HUES48 (cell line): ENCODE measurements around the gene MPV17L2.

Experiments
- H3K27ac ChIP-seq: one replicate; pipeline ENCODE4 v1.7.0; 2013; ENCODE audit warnings: low read depth, low read length, inconsistent platforms
- H3K27me3 ChIP-seq: 2 replicates; pipeline ENCODE4 v1.6.1; 2013; ENCODE audit warnings: mild to moderate bottlenecking, low read length; ENCODE audit not compliant: control insufficient read depth, insufficient read depth
- H3K36me3 ChIP-seq: 2 replicates; pipeline ENCODE4 v1.6.1; 2013; ENCODE audit warnings: low read length; ENCODE audit not compliant: control insufficient read depth, insufficient read depth
- H3K4me1 ChIP-seq: 2 replicates; pipeline ENCODE4 v1.6.1; 2013; ENCODE audit warnings: mild to moderate bottlenecking, low read length; ENCODE audit not compliant: control insufficient read depth, insufficient read depth
- H3K4me3 ChIP-seq: 2 replicates; pipeline ENCODE4 v1.5.1; 2013; ENCODE audit warnings: mild to moderate bottlenecking, low read depth, low read length
- H3K9ac ChIP-seq: 2 replicates; pipeline ENCODE4 v1.6.1; 2013; ENCODE audit warnings: mild to moderate bottlenecking, low read depth, low read length, moderate library complexity
- H3K9me3 ChIP-seq: 2 replicates; pipeline ENCODE4 v1.6.1; 2013; ENCODE audit warnings: low read length; ENCODE audit not compliant: control insufficient read depth, insufficient read depth

MPV17L2 gene

DNA sequence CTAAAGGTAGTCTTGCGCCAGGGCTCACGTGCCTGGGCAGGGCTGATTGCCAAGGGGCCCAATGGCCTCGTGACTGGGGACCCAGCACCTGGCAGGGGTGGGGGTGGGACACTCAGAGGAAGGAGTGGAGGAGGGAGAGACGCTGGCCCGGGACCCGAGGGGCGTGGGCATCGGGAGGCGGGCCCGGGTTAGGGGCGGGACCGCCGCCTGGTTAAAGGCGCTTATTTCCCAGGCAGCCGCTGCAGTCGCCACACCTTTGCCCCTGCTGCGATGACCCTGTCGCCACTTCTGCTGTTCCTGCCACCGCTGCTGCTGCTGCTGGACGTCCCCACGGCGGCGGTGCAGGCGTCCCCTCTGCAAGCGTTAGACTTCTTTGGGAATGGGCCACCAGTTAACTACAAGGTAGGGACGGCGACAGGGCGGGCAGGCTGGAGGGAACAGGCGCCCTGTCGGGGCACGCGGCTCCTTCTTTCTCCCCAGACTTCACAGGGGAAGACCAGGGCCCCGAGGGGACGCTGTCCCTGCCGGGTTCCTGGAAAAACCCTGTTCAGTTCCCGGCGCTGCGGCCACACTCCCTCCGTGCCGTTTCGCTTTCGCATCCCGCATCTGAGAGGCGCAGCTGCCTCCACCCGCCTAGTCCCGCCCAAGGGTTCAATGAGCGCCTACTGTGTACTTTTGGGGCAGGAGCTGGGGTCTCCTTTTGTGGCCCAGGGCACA, 19.3 kb upstream of the MPV17L2 start, which contains the start of gene IFI30:
TSS of gene IFI30 (plus strand) at position 242 of the 717 bp plus-strand sequence. CDS start at position 271, 29 bp downstream.
- no peak within 1 kb of the TSS for H3K9ac ChIP-seq
- H3K27ac ChIP-seq, result no peak within 1 kb of the TSS
- no peaks in the 10 kb centered on the region for H3K9me3 ChIP-seq
- no peaks in the 10 kb centered on the region; the same call in 1 of the 2 replicates for H3K4me1 ChIP-seq
- peak within 1 kb of the TSS; percentile 70 for H3K4me3 ChIP-seq
- H3K36me3 ChIP-seq, result peaks cover 12% of the 10 kb centered on the region
- H3K27me3 ChIP-seq, result peaks cover 17% of the 10 kb centered on the region

DNA sequence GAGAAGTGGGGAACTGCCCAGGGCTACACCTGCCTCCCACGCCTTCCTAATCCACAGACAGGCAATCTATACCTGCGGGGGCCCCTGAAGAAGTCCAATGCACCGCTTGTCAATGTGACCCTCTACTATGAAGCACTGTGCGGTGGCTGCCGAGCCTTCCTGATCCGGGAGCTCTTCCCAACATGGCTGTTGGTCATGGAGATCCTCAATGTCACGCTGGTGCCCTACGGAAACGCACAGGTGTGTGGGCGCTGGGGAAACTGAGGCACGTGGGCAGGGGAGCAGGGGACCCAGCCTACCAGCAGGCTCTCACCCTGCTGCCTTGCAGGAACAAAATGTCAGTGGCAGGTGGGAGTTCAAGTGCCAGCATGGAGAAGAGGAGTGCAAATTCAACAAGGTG, 18.0 kb upstream of the MPV17L2 start:
- Histone ChIP-seq H3K4me1 (no peaks in the 10 kb centered on the region; the same call in 1 of the 2 replicates), H3K4me3 (no peak overlapping the region), H3K36me3 (peaks cover 4% of the 10 kb centered on the region; the same call in 1 of the 2 replicates), H3K27ac (no peak overlapping the region), H3K9me3 (no peaks in the 10 kb centered on the region), H3K9ac (no peak overlapping the region), H3K27me3 (peaks cover 17% of the 10 kb centered on the region)

DNA sequence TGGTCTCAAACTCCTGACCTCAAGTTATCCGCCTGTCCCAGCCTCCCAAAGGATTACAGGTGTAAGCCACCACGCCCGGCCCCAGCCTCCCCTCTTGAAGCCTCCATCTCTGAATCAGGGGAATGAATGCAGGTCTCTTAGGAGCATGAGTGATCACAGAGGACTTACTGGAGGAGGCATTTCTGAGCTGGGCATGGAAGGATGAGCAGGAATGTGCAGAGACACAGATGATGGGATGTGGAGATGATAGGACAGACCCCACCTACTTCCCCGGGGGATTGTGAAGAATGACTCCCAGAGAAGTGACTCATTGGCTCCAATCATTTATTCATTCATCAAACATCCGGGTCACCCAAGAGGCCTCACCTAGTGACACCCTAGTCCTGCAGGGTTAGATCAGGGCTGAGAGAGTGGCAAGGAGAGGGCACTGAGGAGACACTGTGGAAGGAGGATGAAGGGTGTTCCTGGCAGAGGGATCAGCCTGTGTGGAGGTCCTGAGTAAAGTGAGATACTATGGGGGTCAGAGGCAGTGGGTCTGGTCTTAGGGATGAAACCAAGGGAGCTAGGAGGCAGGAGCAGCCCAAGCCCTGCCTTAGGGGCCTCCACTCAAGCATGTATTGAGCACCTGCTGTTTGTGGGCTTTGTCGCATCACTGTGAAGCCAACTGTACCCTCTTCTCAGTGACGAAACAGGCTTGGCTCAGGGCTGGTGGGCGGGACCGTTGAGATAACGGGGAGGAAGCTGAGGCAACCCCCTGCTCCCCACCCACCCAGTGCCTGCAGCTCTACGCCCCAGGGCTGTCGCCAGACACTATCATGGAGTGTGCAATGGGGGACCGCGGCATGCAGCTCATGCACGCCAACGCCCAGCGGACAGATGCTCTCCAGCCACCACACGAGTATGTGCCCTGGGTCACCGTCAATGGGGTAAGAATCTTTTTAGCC, 16.4 kb upstream of the MPV17L2 start:
- Histone ChIP-seq H3K27ac (no peak overlapping the region), H3K9me3 (no peaks in the 10 kb centered on the region), H3K27me3 (peaks cover 17% of the 10 kb centered on the region), H3K4me1 (no peaks in the 10 kb centered on the region; the same call in 1 of the 2 replicates), H3K9ac (no peak overlapping the region), H3K4me3 (no peak overlapping the region), H3K36me3 (no peaks in the 10 kb centered on the region)

DNA sequence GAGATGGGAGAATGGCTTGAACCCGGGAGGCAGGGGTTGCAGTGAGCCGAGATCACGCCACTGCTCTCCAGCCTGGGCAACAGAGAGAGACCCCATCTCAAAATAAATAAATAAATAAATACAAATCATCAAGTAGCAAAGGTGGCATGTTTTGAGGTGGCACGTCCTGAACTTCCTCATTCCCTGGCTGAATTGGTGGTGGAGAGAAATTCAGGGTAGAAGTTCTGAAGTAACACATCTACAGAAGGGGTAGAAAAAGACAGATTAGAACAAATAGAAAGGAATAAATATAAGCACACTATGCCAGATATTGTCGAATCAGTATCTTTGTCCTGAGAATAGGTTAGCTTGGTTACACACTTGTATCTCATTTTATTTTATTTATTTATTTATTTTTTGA, 13.1 kb upstream of the MPV17L2 start:
- no peaks in the 10 kb centered on the region for H3K36me3 ChIP-seq
- no peak overlapping the region for H3K27ac ChIP-seq
- H3K9me3 ChIP-seq, result no peaks in the 10 kb centered on the region
- H3K4me3 ChIP-seq, result no peak overlapping the region
- H3K27me3 ChIP-seq, result peaks cover 4% of the 10 kb centered on the region
- H3K9ac ChIP-seq, result no peak overlapping the region
- no peaks in the 10 kb centered on the region for H3K4me1 ChIP-seq

DNA sequence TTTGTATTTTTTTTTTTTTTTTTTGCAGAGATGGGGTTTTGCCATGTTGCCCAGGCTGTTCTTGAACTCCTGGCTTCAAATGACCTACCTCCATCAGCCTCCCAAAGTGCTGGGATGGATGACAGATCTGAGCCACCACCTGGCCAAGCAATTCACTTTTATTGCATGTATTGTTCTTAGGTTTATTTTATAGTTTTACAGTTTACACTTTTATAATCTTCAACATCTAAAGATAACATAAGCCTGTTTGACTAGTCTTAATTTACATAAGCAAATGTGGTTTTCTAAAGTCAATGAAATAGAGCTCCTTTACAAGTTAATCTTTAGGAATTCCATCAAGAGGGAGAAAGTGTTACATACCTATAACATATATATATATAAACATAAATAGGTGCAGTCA, 9.5 kb upstream of the MPV17L2 start:
- no peaks in the 10 kb centered on the region for H3K4me1 ChIP-seq

DNA sequence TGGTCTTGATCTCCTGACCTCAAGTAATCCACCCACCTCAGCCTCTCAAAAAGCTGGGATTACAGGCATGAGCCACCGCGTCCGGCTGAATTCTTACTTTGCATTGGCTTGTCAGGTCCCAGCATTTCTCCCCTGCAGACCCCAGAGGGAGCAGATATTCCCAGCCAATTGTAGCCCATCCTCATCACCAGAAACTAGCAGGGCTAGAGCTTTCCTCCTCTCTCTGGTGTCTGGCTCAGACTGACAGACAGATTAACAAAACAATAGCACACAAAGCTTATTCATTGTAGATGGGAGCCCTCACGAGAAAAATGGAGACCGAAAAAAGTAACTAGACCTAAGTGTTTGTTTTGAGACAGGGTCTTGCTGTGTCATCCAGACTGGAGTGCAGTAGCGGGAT, 7.5 kb upstream of the MPV17L2 start:
- Histone ChIP-seq H3K9me3 (no peaks in the 10 kb centered on the region), H3K27ac (peak overlapping the region; percentile 39), H3K27me3 (no peaks in the 10 kb centered on the region), H3K36me3 (no peaks in the 10 kb centered on the region), H3K9ac (no peak overlapping the region), H3K4me1 (no peaks in the 10 kb centered on the region), H3K4me3 (no peak overlapping the region)

More for the DNA sequence above, 9.5 kb upstream of the MPV17L2 start:
- no peak overlapping the region for H3K4me3 ChIP-seq
- H3K27ac ChIP-seq, result no peak overlapping the region
- no peaks in the 10 kb centered on the region for H3K9me3 ChIP-seq
- H3K36me3 ChIP-seq, result no peaks in the 10 kb centered on the region
- H3K27me3 ChIP-seq, result no peaks in the 10 kb centered on the region
- H3K9ac ChIP-seq, result no peak overlapping the region

DNA sequence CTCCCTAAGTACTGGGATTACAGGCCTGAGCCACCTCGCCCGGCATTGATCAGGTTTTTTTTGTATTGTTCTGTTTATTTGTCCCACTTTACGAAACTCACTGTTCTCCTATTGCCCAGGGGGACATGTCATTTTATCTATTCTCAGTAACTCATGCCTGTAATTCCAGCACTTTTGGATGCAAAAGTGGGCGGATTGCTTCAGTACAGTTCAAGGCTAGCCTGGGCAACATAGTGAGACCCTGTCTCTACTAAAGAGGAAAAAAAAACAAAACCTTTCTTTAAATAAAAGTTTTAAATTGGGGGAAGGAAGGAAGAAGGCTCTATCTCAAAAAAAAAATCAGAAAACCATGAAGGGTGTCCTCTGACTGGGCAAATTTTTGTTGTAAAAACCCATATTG, 2.7 kb upstream of the MPV17L2 start:
- Histone ChIP-seq H3K9me3 (no peaks in the 10 kb centered on the region), H3K4me1 (peaks cover 10% of the 10 kb centered on the region; the same call in 1 of the 2 replicates), H3K27ac (no peak overlapping the region), H3K27me3 (no peaks in the 10 kb centered on the region), H3K4me3 (no peak overlapping the region), H3K36me3 (no peaks in the 10 kb centered on the region), H3K9ac (no peak overlapping the region)

DNA sequence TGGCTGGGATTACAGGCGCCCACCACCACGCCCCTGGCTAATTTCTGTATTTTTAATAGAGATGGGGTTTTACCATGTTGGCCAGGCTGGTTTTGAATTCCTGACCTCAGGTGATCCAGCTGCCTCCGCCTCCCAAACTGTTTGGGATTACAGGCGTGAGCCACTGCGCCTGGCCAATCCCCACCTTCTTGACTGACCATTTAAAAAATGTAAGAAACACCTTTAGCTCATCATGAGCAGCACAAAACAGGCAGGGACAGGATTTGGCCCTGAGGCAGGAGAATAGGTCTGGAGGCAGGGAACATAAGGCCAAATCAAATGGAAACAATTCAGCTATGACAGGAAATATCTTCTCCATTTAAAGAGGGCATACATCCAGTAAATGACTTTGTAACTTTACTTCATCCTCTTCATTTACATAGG, 1.4 kb upstream of the MPV17L2 start:
- Histone ChIP-seq H3K4me1 (peaks cover 10% of the 10 kb centered on the region; the same call in 1 of the 2 replicates), H3K4me3 (no peak overlapping the region), H3K9ac (no peak overlapping the region)

DNA sequence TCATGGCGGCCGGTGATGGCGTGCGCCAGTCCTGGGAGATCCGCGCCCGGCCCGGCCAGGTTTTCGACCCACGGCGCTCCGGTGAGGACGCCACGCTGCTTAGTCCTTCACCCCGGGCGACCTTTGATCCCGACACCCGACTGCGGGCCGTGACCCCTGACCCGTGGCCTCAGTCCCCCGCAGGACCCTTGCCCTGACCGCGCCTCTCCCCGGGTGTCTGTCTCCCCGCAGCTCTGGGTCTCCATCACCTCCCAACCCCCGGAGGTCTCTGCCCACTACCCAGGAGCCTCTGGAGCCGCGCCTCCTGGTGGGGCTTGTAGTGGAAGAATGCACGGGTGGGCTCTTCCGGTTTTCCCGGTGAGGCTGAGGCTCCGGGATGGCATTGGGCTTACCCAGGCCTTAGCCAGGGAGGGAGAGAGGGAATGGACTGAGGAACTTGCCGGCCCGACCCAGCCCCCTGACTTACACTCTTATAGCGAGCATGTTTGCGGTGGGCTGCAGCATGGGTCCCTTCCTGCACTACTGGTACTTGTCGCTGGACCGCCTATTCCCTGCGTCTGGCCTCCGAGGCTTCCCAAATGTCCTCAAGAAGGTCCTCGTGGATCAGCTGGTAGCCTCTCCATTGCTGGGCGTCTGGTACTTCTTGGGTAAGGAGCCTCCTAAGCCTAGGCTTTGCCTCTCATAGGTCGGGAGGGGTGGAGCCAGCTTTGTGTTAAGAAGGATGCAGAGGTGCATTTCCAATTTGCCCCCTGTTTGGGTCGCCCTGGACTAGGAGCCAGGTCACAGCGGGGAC, 566 bp downstream of the MPV17L2 start:
- no peaks in the 10 kb centered on the region for H3K9me3 ChIP-seq

More for the DNA sequence above, 1.4 kb upstream of the MPV17L2 start:
- Histone ChIP-seq H3K36me3 (peaks cover 11% of the 10 kb centered on the region), H3K9me3 (no peaks in the 10 kb centered on the region), H3K27me3 (no peaks in the 10 kb centered on the region), H3K27ac (no peak overlapping the region)

DNA sequence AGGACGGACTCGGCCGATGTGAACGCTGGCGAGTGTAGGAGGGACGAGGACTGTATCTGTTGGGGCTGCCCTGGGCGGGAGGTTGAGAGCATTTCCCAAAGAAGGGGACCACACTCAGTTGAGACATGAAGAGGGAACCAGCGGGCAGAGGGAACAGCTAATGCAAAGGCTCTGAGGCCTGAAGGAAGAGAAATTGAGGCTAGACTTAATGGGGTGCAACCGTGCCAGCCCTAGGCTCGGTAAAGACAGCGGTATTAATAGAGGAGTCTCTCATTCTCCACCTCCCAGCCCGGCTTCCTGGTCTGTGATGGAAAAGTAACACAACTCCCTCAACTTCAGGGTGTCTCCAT, 1.1 kb downstream of the MPV17L2 start:
- Histone ChIP-seq H3K36me3 (peaks cover 31% of the 10 kb centered on the region), H3K4me3 (peak overlapping the region; percentile 83), H3K9ac (no peak overlapping the region), H3K27me3 (no peaks in the 10 kb centered on the region), H3K4me1 (peaks cover 10% of the 10 kb centered on the region; the same call in 1 of the 2 replicates), H3K9me3 (no peaks in the 10 kb centered on the region), H3K27ac (no peak overlapping the region)

More for the DNA sequence above, 566 bp downstream of the MPV17L2 start:
- H3K27ac ChIP-seq, result peak overlapping the region; percentile 76
- H3K4me1 ChIP-seq, result peaks cover 10% of the 10 kb centered on the region; the same call in 1 of the 2 replicates
- H3K9ac ChIP-seq, result peak overlapping the region; percentile 54; the same call in 1 of the 2 replicates
- peaks cover 25% of the 10 kb centered on the region for H3K36me3 ChIP-seq
- no peaks in the 10 kb centered on the region for H3K27me3 ChIP-seq
- H3K4me3 ChIP-seq, result peak overlapping the region; percentile 83
